T-helper 2 cell treated with Interferon-gamma antibody and Interleukin-4, amounts not matched to agents 5 μg/mL and 100 μg/mL, for 36 hours (primary cell): ENCODE data around the gene CTTN.
A peak's percentile ranks its signal among the peaks of the same experiment; 100 is the strongest.

ENCODE experiments used
- DNase-seq: peaks from one replicate; pipeline ENCODE4 v3.0.0; 2021; ENCODE audit warnings: low spot score
- H3K27ac Mint-ChIP-seq: one replicate; pipeline ENCODE4 v1.8.0; 2021; ENCODE audit warnings: mild to moderate bottlenecking, mixed read lengths
- H3K27me3 Mint-ChIP-seq: one replicate; pipeline ENCODE4 v1.8.0; 2021; ENCODE audit warnings: low read depth, mixed read lengths
- H3K36me3 Mint-ChIP-seq: one replicate; pipeline ENCODE4 v1.8.0; 2021; ENCODE audit warnings: low read depth, mixed read lengths
- H3K4me1 Mint-ChIP-seq: one replicate; pipeline ENCODE4 v1.8.0; 2021; ENCODE audit warnings: low read depth, mixed read lengths
- H3K4me3 Mint-ChIP-seq: one replicate; pipeline ENCODE4 v1.8.0; 2022; ENCODE audit warnings: mild to moderate bottlenecking, moderate library complexity, mixed read lengths
- H3K9me3 Mint-ChIP-seq: one replicate; pipeline ENCODE4 v1.8.0; 2021; ENCODE audit warnings: mixed read lengths

The CTTN gene

GRCh38 chr11:70365544-70365927 lies 32.8 kb upstream of the CTTN start:
- Mint-ChIP-seq H3K9me3 (no peaks in the 10 kb centered on the region), H3K36me3 (peaks cover 47% of the 10 kb centered on the region), H3K27ac (peak overlapping the region; percentile 84), H3K4me1 (peaks cover 29% of the 10 kb centered on the region), H3K27me3 (no peaks in the 10 kb centered on the region), H3K4me3 (peak overlapping the region; percentile 79)
- DNase-seq = no peak

GRCh38 chr11:70367071-70367470 lies 31.3 kb upstream of the CTTN start:
- peaks cover 29% of the 10 kb centered on the region for H3K4me1 Mint-ChIP-seq
- H3K4me3 Mint-ChIP-seq = no peak overlapping the region
- H3K27ac Mint-ChIP-seq = no peak overlapping the region
- H3K27me3 Mint-ChIP-seq = no peaks in the 10 kb centered on the region
- H3K36me3 Mint-ChIP-seq = peaks cover 45% of the 10 kb centered on the region
- peaks cover 5% of the 10 kb centered on the region for H3K9me3 Mint-ChIP-seq
- no peak for DNase-seq

DNA sequence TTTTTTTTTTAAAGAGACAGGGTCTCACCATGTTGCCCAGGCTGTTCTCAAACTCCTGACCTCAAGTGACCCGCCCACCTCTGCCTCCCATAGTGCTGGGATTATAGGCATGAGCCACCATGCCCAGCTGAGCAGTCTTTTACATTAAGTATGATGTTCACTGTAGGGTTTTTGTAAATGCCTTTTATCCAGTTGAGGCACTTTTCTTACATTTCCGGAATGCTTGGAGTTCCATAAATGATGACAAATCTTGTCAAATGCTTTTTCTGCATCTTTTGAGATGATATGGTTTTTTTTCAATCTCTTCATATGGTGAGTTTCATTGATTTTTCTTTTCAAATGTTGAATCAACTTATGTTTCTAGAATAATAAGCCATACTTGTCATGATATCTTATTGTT lies 29.4 kb upstream of the CTTN start:
- Mint-ChIP-seq H3K4me1 (peaks cover 29% of the 10 kb centered on the region), H3K4me3 (no peak overlapping the region), H3K27ac (no peak overlapping the region), H3K9me3 (peaks cover 5% of the 10 kb centered on the region), H3K27me3 (no peaks in the 10 kb centered on the region), H3K36me3 (peaks cover 46% of the 10 kb centered on the region)
- no peak for DNase-seq

DNA sequence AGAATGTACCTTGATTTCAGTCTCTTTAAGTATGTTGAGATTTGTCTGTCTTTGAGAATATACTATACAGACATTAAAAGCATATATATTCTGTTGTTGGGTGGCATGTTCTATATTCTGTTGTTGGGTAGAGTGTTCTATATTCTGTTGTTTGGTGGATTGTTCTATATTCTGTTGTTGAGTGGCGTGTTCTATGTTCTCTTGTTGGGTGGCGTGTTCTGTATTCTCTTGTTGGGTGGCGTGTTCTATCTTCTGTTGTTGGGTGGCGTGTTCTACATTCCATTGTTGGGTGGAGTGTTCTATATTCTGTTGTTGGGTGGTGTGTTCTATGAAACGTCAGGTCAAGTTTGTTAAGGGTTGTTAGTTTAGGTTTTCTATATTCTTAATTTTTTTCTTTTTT lies 27.1 kb upstream of the CTTN start:
- Mint-ChIP-seq H3K27ac (no peak overlapping the region), H3K36me3 (peaks cover 31% of the 10 kb centered on the region), H3K4me3 (no peak overlapping the region), H3K9me3 (peaks cover 5% of the 10 kb centered on the region), H3K4me1 (peaks cover 12% of the 10 kb centered on the region), H3K27me3 (no peaks in the 10 kb centered on the region)
- DNase-seq = no peak

DNA sequence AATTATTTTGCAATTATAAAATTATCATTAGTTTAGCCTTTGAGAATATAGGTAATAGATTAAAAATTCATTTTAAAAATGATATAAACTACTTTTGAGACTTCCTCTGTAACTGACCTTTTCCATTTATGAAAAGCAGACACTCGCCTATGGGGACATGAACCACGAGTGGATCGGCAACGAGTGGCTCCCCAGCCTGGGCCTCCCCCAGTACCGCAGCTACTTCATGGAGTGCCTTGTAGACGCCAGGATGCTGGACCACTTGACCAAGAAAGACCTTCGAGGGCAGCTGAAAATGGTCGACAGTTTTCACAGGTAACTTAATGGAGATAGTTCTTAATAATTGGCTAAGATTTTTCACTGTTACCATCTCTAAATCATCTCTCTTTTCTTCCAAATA lies 26.3 kb upstream of the CTTN start:
- Mint-ChIP-seq H3K4me3 (no peak overlapping the region), H3K36me3 (peaks cover 33% of the 10 kb centered on the region), H3K27ac (no peak overlapping the region), H3K9me3 (peaks cover 5% of the 10 kb centered on the region), H3K4me1 (peaks cover 5% of the 10 kb centered on the region), H3K27me3 (no peaks in the 10 kb centered on the region)
- DNase-seq = no peak

- H3K27me3 Mint-ChIP-seq = no peaks in the 10 kb centered on the region
- no peak for DNase-seq
- H3K4me3 Mint-ChIP-seq = no peak overlapping the region
- no peaks in the 10 kb centered on the region for H3K4me1 Mint-ChIP-seq
- H3K9me3 Mint-ChIP-seq = no peaks in the 10 kb centered on the region
- H3K36me3 Mint-ChIP-seq = peaks cover 33% of the 10 kb centered on the region
- H3K27ac Mint-ChIP-seq = no peak overlapping the region
Observed at GRCh38 chr11:70376621-70377020, 21.7 kb upstream of the CTTN start.

DNA sequence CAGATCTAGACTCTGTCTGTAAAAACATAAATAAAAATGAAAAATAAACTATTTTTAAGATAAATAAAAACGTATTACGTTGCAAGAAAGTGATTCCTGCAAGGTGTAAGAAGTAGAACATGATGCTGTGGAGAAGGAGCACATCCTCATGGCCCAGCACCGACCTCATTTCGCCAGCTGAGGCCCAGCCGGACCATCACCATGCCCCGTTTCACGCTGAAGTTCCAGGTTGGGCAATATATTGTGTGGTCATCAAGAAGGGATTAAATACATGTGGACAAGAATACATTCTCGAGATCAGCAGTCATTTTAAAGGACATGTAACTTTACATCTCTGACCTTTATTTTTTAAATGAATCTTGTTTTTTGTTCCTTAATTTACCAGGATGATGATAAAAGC lies 20.7 kb upstream of the CTTN start:
- Mint-ChIP-seq H3K4me1 (no peaks in the 10 kb centered on the region), H3K4me3 (no peak overlapping the region), H3K27me3 (no peaks in the 10 kb centered on the region), H3K27ac (no peak overlapping the region), H3K9me3 (no peaks in the 10 kb centered on the region), H3K36me3 (peaks cover 33% of the 10 kb centered on the region)
- DNase-seq = no peak

DNA sequence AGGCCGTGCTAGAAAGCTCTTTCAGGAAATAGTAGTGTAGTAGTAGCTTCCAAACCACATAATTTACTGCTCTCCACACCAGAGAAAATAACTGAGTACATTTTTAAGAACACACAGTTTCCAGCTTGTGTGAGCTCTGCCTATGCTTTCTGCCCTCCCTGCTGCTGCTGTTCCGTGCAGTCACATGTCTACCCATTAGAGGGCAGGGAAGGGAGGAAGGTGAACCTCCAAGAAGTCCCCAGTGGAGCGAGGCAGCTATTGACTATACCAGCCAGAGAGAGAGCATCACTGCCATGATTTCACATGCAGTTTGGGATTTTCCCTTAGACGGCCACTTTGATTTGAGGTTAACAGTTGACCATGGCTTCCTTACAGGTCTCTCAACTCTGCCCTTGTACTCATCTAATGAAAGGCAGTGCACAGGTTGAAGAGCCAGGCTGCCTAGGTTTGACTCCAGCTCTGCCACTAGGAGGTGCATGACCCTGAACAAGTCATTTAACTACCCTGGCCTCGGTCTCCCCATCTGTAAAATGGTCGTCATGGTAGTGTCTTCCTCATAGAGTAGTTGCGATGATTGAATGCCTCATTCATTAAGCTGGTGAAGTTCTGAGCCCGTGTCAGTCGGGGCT lies 19.7 kb upstream of the CTTN start:
- no peaks in the 10 kb centered on the region for H3K4me1 Mint-ChIP-seq
- H3K27ac Mint-ChIP-seq = no peak overlapping the region
- H3K9me3 Mint-ChIP-seq = no peaks in the 10 kb centered on the region
- H3K4me3 Mint-ChIP-seq = no peak overlapping the region
- H3K36me3 Mint-ChIP-seq = peaks cover 27% of the 10 kb centered on the region
- no peak for DNase-seq
- no peaks in the 10 kb centered on the region for H3K27me3 Mint-ChIP-seq

DNA sequence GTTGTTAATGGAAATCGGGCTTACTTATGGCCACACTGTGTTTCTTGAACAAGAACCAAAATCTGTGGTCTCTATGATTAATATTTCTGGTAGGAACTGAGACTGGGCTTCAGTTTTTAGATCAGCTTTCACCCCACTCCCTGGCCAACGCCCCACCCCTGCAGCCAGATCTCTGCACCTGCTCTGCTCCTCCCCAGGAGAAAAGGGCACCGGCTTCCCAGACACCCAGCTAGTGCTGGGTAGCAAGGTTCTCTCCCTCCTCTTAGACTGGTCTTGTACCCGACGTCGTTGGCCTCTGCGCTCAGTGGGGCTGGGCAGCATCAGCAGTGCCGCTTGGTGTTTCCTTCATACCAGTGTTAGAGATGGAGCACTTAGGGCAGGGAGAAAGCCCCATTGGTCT lies 17.0 kb upstream of the CTTN start:
- no peak for DNase-seq

GRCh38 chr11:70381872-70382861 lies 16.2 kb upstream of the CTTN start:
- peaks cover 25% of the 10 kb centered on the region for H3K36me3 Mint-ChIP-seq
- no peak for DNase-seq
- H3K27ac Mint-ChIP-seq = no peak overlapping the region
- H3K4me3 Mint-ChIP-seq = no peak overlapping the region
- H3K27me3 Mint-ChIP-seq = no peaks in the 10 kb centered on the region
- H3K9me3 Mint-ChIP-seq = no peaks in the 10 kb centered on the region
- H3K4me1 Mint-ChIP-seq = no peaks in the 10 kb centered on the region

More for the DNA sequence above, 17.0 kb upstream of the CTTN start:
- Mint-ChIP-seq H3K27ac (no peak overlapping the region), H3K4me3 (no peak overlapping the region), H3K4me1 (no peaks in the 10 kb centered on the region), H3K36me3 (peaks cover 31% of the 10 kb centered on the region), H3K9me3 (no peaks in the 10 kb centered on the region), H3K27me3 (no peaks in the 10 kb centered on the region)

DNA sequence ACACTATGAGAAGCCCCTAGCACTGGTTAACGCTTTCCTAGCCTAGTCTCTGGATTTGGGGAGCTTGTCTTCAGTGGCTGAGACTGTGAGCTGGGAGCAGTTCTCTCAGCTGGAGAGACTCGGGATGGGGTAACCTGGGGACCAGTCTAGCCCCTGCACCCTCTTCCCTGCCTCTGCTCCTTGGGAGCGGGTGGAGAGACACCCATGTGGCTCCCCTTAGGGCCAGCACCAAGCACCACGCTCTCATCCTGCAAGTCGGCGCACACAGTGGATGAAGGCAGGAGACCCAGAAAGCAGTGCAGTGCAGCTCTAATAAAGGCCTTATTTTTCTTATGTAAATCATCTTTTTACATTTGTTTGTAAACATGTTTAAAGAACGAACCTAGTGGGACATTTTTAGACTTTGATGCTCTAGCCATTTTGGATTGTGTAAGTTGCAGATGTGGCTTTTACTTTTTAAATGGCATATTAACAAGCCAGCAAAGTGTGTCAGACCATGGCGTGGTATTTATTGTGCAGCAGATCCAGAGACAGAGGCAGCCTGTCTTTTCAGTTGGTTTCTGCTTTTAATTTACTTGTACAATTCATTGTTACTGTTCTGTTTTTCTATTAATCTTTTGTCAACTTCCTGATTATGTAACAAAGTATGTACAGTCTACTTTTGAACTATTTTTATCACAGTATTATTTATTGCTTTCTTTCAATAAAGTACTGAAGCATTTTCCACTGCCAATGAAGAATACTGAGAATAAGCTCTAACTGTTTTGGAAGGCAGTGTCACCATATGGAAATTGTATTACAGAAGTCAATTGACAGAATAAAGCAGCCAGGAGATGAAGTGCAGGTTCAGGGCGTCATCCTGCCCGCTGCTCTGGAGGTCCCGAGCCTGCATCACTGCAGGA lies 14.4 kb upstream of the CTTN start:
- Mint-ChIP-seq H3K4me1 (no peaks in the 10 kb centered on the region), H3K9me3 (no peaks in the 10 kb centered on the region), H3K36me3 (peaks cover 16% of the 10 kb centered on the region), H3K4me3 (no peak overlapping the region), H3K27me3 (no peaks in the 10 kb centered on the region), H3K27ac (no peak overlapping the region)
- DNase-seq = no peak

- Mint-ChIP-seq H3K27me3 (peaks cover 6% of the 10 kb centered on the region), H3K36me3 (peaks cover 15% of the 10 kb centered on the region), H3K27ac (no peak overlapping the region), H3K4me1 (no peaks in the 10 kb centered on the region), H3K4me3 (no peak overlapping the region), H3K9me3 (no peaks in the 10 kb centered on the region)
- no peak for DNase-seq
Observed at GRCh38 chr11:70384566-70385152, 13.7 kb upstream of the CTTN start.

- H3K4me1 Mint-ChIP-seq = no peaks in the 10 kb centered on the region
- H3K27me3 Mint-ChIP-seq = peaks cover 6% of the 10 kb centered on the region
- H3K4me3 Mint-ChIP-seq = no peak overlapping the region
- H3K36me3 Mint-ChIP-seq = peaks cover 9% of the 10 kb centered on the region
- H3K9me3 Mint-ChIP-seq = no peaks in the 10 kb centered on the region
- H3K27ac Mint-ChIP-seq = no peak overlapping the region
- DNase-seq = no peak
Observed at GRCh38 chr11:70387564-70387963, 10.8 kb upstream of the CTTN start.
